ENCODE data around the gene FOXP2. TPM values are rescaled to one million over a fixed set of nuclear protein-coding genes. Genes with fewer than 3 reads are reported as not detected.

FOXP2 gene
- polyA plus RNA-seq, 3 donors = not detected

GRCh38 chr7:114678116-114678515, 263.5 kb downstream of the FOXP2 start:
- no peaks in the 10 kb centered on the region for H3K9me3 Mint-ChIP-seq
- no peaks in the 10 kb centered on the region for H3K4me1 ChIP-seq (ENCODE audit: control insufficient read depth in 1 of 2, insufficient read depth in 2 of 2, low read length in 2 of 2)
- H3K36me3 ChIP-seq (replicated peaks in 1 of 2; ENCODE audit: control insufficient read depth in 1 of 2, insufficient read depth in 2 of 2, low read length in 2 of 2) = no peaks in the 10 kb centered on the region
- no peak overlapping the region for H3K4me3 Mint-ChIP-seq
- no peak for DNase-seq
- no peak overlapping the region for H3K27ac Mint-ChIP-seq
- no peaks in the 10 kb centered on the region for H3K4me1 Mint-ChIP-seq
- H3K27ac ChIP-seq (ENCODE audit: low read depth in 1 of 2, low read length in 2 of 2) = no peak overlapping the region
- H3K27me3 Mint-ChIP-seq (ENCODE audit: low read depth in 3 of 3) = peaks cover 0 to 3% (median 0%) of the 10 kb centered on the region in 3 donors
- TF ChIP-seq CTCF (IDR thresholded peaks at IDR 0.05) = no peak
- H3K9ac ChIP-seq (ENCODE audit: insufficient read depth, low read length, poor library complexity, severe bottlenecking) = no peak overlapping the region
- H4K20me1 ChIP-seq (ENCODE audit: insufficient read depth, low read length) = no peaks in the 10 kb centered on the region
- H3K79me2 ChIP-seq (ENCODE audit: insufficient read depth, low read length) = no peaks in the 10 kb centered on the region
- WGBS (ENCODE audit: insufficient coverage) = no CpG with 5 or more reads among the region's 2 CpGs
- H3K36me3 Mint-ChIP-seq = no peaks in the 10 kb centered on the region
- no peaks in the 10 kb centered on the region for H3K9me3 ChIP-seq (replicated peaks in 1 of 2; ENCODE audit: control insufficient read depth in 1 of 2, insufficient read depth in 1 of 2, low read length in 2 of 2)
- no peak overlapping the region for H3K4me2 ChIP-seq (replicated peaks; ENCODE audit: extremely low read depth, low read length, poor library complexity, severe bottlenecking)
- H3K27me3 ChIP-seq (ENCODE audit: control insufficient read depth in 2 of 2, insufficient read depth in 2 of 2, low read length in 2 of 2) = no peaks in the 10 kb centered on the region
- H3K4me3 ChIP-seq (replicated peaks in 1 of 3; ENCODE audit: low read depth in 2 of 3, low read length in 3 of 3) = no peak overlapping the region
- no peak overlapping the region for H2AFZ ChIP-seq (ENCODE audit: insufficient read depth, low read depth, low read length, poor library complexity, severe bottlenecking)
- intact Hi-C loops (cut with micrococcal nuclease) = no loop called here

GRCh38 chr7:114687238-114687637, 272.6 kb downstream of the FOXP2 start:
- peaks cover 0 to 1% (median 0%) of the 10 kb centered on the region in 3 donors for H3K27me3 Mint-ChIP-seq (ENCODE audit: low read depth in 3 of 3)
- Histone ChIP-seq H3K4me3 (replicated peaks in 1 of 3; ENCODE audit: low read depth in 2 of 3, low read length in 3 of 3) (no peak overlapping the region), H3K9me3 (replicated peaks in 1 of 2; ENCODE audit: control insufficient read depth in 1 of 2, insufficient read depth in 1 of 2, low read length in 2 of 2) (no peaks in the 10 kb centered on the region), H3K36me3 (replicated peaks in 1 of 2; ENCODE audit: control insufficient read depth in 1 of 2, insufficient read depth in 2 of 2, low read length in 2 of 2) (no peaks in the 10 kb centered on the region), H3K27ac (ENCODE audit: low read depth in 1 of 2, low read length in 2 of 2) (no peak overlapping the region), H4K20me1 (ENCODE audit: insufficient read depth, low read length) (no peaks in the 10 kb centered on the region), H3K4me1 (ENCODE audit: control insufficient read depth in 1 of 2, insufficient read depth in 2 of 2, low read length in 2 of 2) (no peaks in the 10 kb centered on the region), H3K9ac (ENCODE audit: insufficient read depth, low read length, poor library complexity, severe bottlenecking) (no peak overlapping the region), H3K4me2 (replicated peaks; ENCODE audit: extremely low read depth, low read length, poor library complexity, severe bottlenecking) (no peak overlapping the region), H3K27me3 (ENCODE audit: control insufficient read depth in 2 of 2, insufficient read depth in 2 of 2, low read length in 2 of 2) (no peaks in the 10 kb centered on the region), H3K79me2 (ENCODE audit: insufficient read depth, low read length) (no peaks in the 10 kb centered on the region), H2AFZ (ENCODE audit: insufficient read depth, low read depth, low read length, poor library complexity, severe bottlenecking) (no peak overlapping the region)
- H3K4me3 Mint-ChIP-seq = no peak overlapping the region
- no peaks in the 10 kb centered on the region for H3K36me3 Mint-ChIP-seq
- TF ChIP-seq CTCF (IDR thresholded peaks at IDR 0.05) = no peak
- H3K9me3 Mint-ChIP-seq = peaks cover 0 to 2% (median 0%) of the 10 kb centered on the region in 7 donors
- no peak for DNase-seq
- H3K4me1 Mint-ChIP-seq = no peaks in the 10 kb centered on the region
- intact Hi-C loops (cut with micrococcal nuclease) = no loop called here
- no peak overlapping the region for H3K27ac Mint-ChIP-seq
- no CpG with 5 or more reads among the region's 4 CpGs for WGBS (ENCODE audit: insufficient coverage)
